ENCODE data around the gene ADH1C.
"Not testable (repeated sequence)": the region's sequence is repeated elsewhere in the genome, so short reads cannot be mapped to it uniquely, and the experiment has no call there.

Gene ADH1C

GRCh38 chr4:99357948-99358347, 5.4 kb upstream of the ADH1C start:
- TF ChIP-seq, protein P1, sequence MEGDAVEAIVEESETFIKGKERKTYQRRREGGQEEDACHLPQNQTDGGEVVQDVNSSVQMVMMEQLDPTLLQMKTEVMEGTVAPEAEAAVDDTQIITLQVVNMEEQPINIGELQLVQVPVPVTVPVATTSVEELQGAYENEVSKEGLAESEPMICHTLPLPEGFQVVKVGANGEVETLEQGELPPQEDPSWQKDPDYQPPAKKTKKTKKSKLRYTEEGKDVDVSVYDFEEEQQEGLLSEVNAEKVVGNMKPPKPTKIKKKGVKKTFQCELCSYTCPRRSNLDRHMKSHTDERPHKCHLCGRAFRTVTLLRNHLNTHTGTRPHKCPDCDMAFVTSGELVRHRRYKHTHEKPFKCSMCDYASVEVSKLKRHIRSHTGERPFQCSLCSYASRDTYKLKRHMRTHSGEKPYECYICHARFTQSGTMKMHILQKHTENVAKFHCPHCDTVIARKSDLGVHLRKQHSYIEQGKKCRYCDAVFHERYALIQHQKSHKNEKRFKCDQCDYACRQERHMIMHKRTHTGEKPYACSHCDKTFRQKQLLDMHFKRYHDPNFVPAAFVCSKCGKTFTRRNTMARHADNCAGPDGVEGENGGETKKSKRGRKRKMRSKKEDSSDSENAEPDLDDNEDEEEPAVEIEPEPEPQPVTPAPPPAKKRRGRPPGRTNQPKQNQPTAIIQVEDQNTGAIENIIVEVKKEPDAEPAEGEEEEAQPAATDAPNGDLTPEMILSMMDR (conservative IDR thresholded peaks at IDR 0.05; ENCODE audit: low read length), result no peak
- H3K4me3 ChIP-seq (ENCODE audit: low read length), result no peak overlapping the region
- no peak for DNase-seq (ENCODE audit: low read depth)

DNA sequence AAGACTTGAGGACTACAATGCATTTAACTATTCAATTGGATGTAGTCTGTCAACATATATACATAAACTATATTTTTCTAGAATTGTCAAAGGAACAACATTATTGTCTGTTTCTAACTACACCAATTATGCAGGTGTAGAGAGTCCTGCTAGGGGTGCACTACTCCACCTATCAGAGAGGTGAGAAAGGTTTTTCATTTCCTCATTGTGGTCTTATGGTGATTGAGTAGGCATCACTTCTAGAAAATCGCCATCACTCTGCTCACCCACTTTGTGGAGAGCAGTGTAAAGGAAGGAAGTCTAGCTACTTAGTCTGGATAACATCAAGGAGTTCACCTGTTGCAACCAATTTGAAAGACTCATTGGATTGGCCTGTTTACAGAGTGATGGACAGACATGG, 4.4 kb upstream of the ADH1C start:
- TF ChIP-seq, protein P1 (conservative IDR thresholded peaks at IDR 0.05; ENCODE audit: low read length), result no peak
- no peak overlapping the region for H3K4me3 ChIP-seq (ENCODE audit: low read length)

GRCh38 chr4:99356149-99356548, 3.6 kb upstream of the ADH1C start:
- not testable (repeated sequence) for DNase-seq (ENCODE audit: low read depth); H3K4me3 ChIP-seq (ENCODE audit: low read length)

More for the DNA sequence above, 4.4 kb upstream of the ADH1C start:
- no peak for DNase-seq (ENCODE audit: low read depth)

GRCh38 chr4:99351487-99351886, 1.1 kb downstream of the ADH1C start:
- TF ChIP-seq, protein P1 (conservative IDR thresholded peaks at IDR 0.05; ENCODE audit: low read length), result no peak
- no peak overlapping the region for H3K4me3 ChIP-seq (ENCODE audit: low read length)
- DNase-seq (ENCODE audit: low read depth), result no peak

DNA sequence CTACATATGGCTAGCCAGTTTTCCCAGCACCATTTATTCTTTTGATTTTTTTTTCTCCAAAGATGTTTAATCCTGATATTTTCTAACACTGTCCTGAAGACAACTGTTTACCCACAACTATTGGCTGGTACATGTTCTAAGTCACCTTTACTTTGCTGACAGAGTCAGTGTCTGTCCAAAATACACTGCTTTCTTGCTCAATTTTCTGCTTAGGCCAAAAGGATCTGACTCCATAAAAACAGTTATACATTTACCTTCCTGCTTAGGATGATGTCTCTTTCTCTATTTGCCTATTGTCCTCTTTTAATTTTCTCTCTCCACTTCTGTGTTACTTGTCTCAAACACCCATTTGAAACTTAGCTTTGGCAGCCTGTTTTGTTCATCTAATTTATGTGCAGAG, 3.2 kb downstream of the ADH1C start:
- TF ChIP-seq, protein P1 (conservative IDR thresholded peaks at IDR 0.05; ENCODE audit: low read length), result no peak
- no peak overlapping the region for H3K4me3 ChIP-seq (ENCODE audit: low read length)
- DNase-seq (ENCODE audit: low read depth), result no peak

DNA sequence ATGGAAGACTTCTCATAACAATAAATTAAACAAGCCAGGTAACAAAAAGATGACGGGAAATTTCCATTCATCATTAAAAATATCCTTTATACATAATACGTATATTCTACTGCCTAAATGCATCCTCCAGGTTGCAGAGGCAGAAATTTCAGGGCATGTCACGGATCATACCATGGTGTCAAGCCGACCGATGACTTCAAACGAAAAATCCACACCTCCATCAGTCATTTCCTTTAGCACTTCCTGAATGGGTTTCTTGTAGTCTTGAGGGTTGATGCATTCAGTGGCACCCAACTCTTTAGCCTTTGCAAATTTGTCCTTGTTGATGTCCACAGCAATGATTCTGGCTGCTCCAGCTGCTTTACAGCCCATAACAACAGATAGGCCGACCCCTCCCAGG, 9.9 kb downstream of the ADH1C start:
- not testable (repeated sequence) for H3K4me3 ChIP-seq (ENCODE audit: low read length); DNase-seq (ENCODE audit: low read depth)

GRCh38 chr4:99341426-99341825, 11.1 kb downstream of the ADH1C start:
- no peak overlapping the region for H3K4me3 ChIP-seq (ENCODE audit: low read length)
- DNase-seq (ENCODE audit: low read depth), result no peak
- TF ChIP-seq, protein P1 (conservative IDR thresholded peaks at IDR 0.05; ENCODE audit: low read length), result no peak

- no peak overlapping the region for H3K4me3 ChIP-seq (ENCODE audit: low read length)
- no peak for DNase-seq (ENCODE audit: low read depth)
- TF ChIP-seq, protein P1 (conservative IDR thresholded peaks at IDR 0.05; ENCODE audit: low read length), result no peak
Measured at GRCh38 chr4:99339172-99339571, 13.4 kb downstream of the ADH1C start.

Data from AG10803 (cell line).